SK-N-SH (cell line): ENCODE data around the gene NBPF1.
"Not testable (repeated sequence)": the region's sequence is repeated elsewhere in the genome, so short reads cannot be mapped to it uniquely, and the experiment has no call there.

Source experiments
- EZH2phosphoT487 ChIP-seq: fragments of 200-600 bp; sonication (generic); IDR thresholded peaks from 2 replicates; pipeline ENCODE4 v1.6.1; 2017; ENCODE audit warnings: low read depth, mixed run types, mild to moderate bottlenecking, antibody characterized with exemption, moderate library complexity, borderline replicate concordance
- POLR2AphosphoS5 ChIP-seq: IDR thresholded peaks from 2 replicates; pipeline ENCODE4 v1.6.1; 2012; ENCODE audit warnings: low read depth, low read length
- RFX5 ChIP-seq: IDR thresholded peaks from 2 replicates; pipeline ENCODE4 v1.6.1; 2012; ENCODE audit warnings: mild to moderate bottlenecking, improper control_type of control experiment, low read length
- TF ChIP-seq, protein P1 (sequence below): fragments of 200-600 bp; sonication (generic); IDR thresholded peaks from 2 replicates; pipeline ENCODE4 v1.6.1; 2017; ENCODE audit warnings: antibody characterized with exemption, mild to moderate bottlenecking, moderate library complexity

DNA sequence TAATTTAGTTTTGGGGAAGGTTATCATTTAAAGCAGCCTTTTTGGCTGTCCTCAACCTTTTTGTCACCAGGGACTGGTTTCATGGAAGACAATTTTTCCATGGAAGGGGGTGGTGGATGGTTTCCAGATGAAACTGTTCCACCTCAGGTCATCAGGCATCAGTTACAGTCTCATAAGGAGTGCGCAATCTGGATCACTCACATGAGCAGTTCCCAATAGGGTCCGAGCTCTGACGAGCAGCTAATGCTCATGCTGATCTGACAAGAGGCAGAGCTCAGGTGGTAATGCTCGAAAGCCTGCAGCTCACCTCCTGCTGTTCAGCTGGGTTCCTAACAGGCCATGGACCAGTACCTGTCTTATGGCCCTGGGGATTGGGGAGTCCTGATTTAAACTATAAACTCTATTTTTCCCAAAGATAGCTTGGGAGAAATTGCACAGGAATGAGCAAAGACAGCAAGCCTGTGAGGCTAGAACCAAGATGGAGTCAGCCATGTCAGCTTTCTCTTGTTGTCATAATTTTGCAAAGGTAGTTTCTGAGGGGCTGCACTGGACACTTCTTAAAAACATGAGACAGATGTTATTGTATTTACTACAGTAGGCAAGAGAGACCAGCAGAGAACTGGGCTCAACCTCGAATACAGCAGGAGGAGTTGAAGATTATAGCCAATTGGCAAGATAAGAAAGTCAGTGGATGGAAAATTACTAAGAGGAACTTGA lies 96.5 kb downstream of the NBPF1 start:
- TF ChIP-seq, protein P1, sequence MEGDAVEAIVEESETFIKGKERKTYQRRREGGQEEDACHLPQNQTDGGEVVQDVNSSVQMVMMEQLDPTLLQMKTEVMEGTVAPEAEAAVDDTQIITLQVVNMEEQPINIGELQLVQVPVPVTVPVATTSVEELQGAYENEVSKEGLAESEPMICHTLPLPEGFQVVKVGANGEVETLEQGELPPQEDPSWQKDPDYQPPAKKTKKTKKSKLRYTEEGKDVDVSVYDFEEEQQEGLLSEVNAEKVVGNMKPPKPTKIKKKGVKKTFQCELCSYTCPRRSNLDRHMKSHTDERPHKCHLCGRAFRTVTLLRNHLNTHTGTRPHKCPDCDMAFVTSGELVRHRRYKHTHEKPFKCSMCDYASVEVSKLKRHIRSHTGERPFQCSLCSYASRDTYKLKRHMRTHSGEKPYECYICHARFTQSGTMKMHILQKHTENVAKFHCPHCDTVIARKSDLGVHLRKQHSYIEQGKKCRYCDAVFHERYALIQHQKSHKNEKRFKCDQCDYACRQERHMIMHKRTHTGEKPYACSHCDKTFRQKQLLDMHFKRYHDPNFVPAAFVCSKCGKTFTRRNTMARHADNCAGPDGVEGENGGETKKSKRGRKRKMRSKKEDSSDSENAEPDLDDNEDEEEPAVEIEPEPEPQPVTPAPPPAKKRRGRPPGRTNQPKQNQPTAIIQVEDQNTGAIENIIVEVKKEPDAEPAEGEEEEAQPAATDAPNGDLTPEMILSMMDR, result not testable (repeated sequence)
- TF ChIP-seq POLR2AphosphoS5, RFX5, EZH2phosphoT487: not testable (repeated sequence)
